ENCODE measurements around the gene OR51B4. TPM values are rescaled to one million over a fixed set of nuclear protein-coding genes. Genes with fewer than 3 reads are reported as not detected.
"Not testable (repeated sequence)": the region's sequence is repeated elsewhere in the genome, so short reads cannot be mapped to it uniquely, and the experiment has no call there.

The OR51B4 gene
- total RNA-seq, 4 donors from 2014 or later, result not detected

- H3K9me3 ChIP-seq, result no peaks in the 10 kb centered on the region
- no peaks in the 10 kb centered on the region for H3K4me1 ChIP-seq
- DNase-seq (ENCODE audit: extremely low spot score), result no peak
- intact Hi-C loops (cut with DNase I), result no loop called here
- TF ChIP-seq POLR2A (IDR thresholded peaks at IDR 0.05; ENCODE audit: low read depth) (no peak), CTCF (IDR thresholded peaks at IDR 0.05) (no peak), EP300 (IDR thresholded peaks at IDR 0.05) (no peak), POLR2AphosphoS5 (IDR thresholded peaks at IDR 0.05) (no peak)
- no peaks in the 10 kb centered on the region for H3K36me3 ChIP-seq
- no peak overlapping the region for H3K4me3 ChIP-seq
- H3K27ac ChIP-seq (replicated peaks in 1 of 4), result no peak overlapping the region
- H3K27me3 ChIP-seq, result no peaks in the 10 kb centered on the region
- 79% methylated on average over 2 of the region's 2 CpGs for WGBS
Measured at GRCh38 chr11:5267033-5267563, 34.6 kb downstream of the OR51B4 start.

GRCh38 chr11:5266609-5267008 is 35.1 kb downstream of the OR51B4 start:
- Histone ChIP-seq H3K36me3 (no peaks in the 10 kb centered on the region), H3K4me1 (no peaks in the 10 kb centered on the region), H3K27ac (replicated peaks in 1 of 4) (no peak overlapping the region), H3K27me3 (no peaks in the 10 kb centered on the region), H3K4me3 (no peak overlapping the region), H3K9me3 (no peaks in the 10 kb centered on the region)
- intact Hi-C loops (cut with DNase I), result no loop called here
- TF ChIP-seq CTCF (IDR thresholded peaks at IDR 0.05) (no peak), POLR2AphosphoS5 (IDR thresholded peaks at IDR 0.05) (no peak), EP300 (IDR thresholded peaks at IDR 0.05) (no peak), POLR2A (IDR thresholded peaks at IDR 0.05; ENCODE audit: low read depth) (no peak)
- DNase-seq (ENCODE audit: extremely low spot score), result no peak

GRCh38 chr11:5265832-5266231 is 35.9 kb downstream of the OR51B4 start:
- no peak for DNase-seq (ENCODE audit: extremely low spot score)
- H3K36me3 ChIP-seq, result no peaks in the 10 kb centered on the region
- no peaks in the 10 kb centered on the region for H3K4me1 ChIP-seq
- H3K9me3 ChIP-seq, result no peaks in the 10 kb centered on the region
- H3K4me3 ChIP-seq, result no peak overlapping the region
- intact Hi-C loops (cut with DNase I), result no loop called here
- TF ChIP-seq CTCF (IDR thresholded peaks at IDR 0.05) (no peak), POLR2AphosphoS5 (IDR thresholded peaks at IDR 0.05) (no peak)
- H3K27me3 ChIP-seq, result no peaks in the 10 kb centered on the region
- 40% methylated on average over 2 of the region's 2 CpGs for WGBS
- H3K27ac ChIP-seq (replicated peaks in 1 of 4), result no peak overlapping the region

GRCh38 chr11:5258543-5259262 is 43.0 kb downstream of the OR51B4 start:
- no peak for TF ChIP-seq CTCF (IDR thresholded peaks at IDR 0.05)
- TF ChIP-seq EP300 (IDR thresholded peaks at IDR 0.05), result no peak
- WGBS, result 73% methylated on average over 7 of the region's 7 CpGs
- intact Hi-C loops (cut with DNase I), result no loop called here

GRCh38 chr11:5257296-5257695 is 44.5 kb downstream of the OR51B4 start:
- Histone ChIP-seq H3K4me1 (no peaks in the 10 kb centered on the region), H3K27me3 (no peaks in the 10 kb centered on the region), H3K4me3 (no peak overlapping the region), H3K27ac (replicated peaks in 1 of 4) (no peak overlapping the region), H3K36me3 (no peaks in the 10 kb centered on the region), H3K9me3 (no peaks in the 10 kb centered on the region)
- TF ChIP-seq POLR2A (IDR thresholded peaks at IDR 0.05; ENCODE audit: low read depth), result no peak
- no peak for TF ChIP-seq CTCF (IDR thresholded peaks at IDR 0.05)
- no peak for TF ChIP-seq EP300 (IDR thresholded peaks at IDR 0.05)
- no peak for TF ChIP-seq POLR2AphosphoS5 (IDR thresholded peaks at IDR 0.05)
- intact Hi-C loops (cut with DNase I), result no loop called here
- no peak for DNase-seq (ENCODE audit: extremely low spot score)
- WGBS, result 24% methylated on average over 2 of the region's 2 CpGs

More at GRCh38 chr11:5258543-5259262, 43.0 kb downstream of the OR51B4 start:
- no peaks in the 10 kb centered on the region for H3K4me1 ChIP-seq
- H3K36me3 ChIP-seq, result no peaks in the 10 kb centered on the region
- H3K4me3 ChIP-seq, result no peak overlapping the region
- no peaks in the 10 kb centered on the region for H3K27me3 ChIP-seq
- H3K27ac ChIP-seq (replicated peaks in 1 of 4), result no peak overlapping the region
- no peaks in the 10 kb centered on the region for H3K9me3 ChIP-seq
- no peak for DNase-seq (ENCODE audit: extremely low spot score)

- DNase-seq (ENCODE audit: extremely low spot score); H3K36me3 ChIP-seq; H3K27ac ChIP-seq (replicated peaks in 1 of 4); intact Hi-C loops (cut with DNase I); H3K9me3 ChIP-seq; H3K4me1 ChIP-seq; H3K27me3 ChIP-seq; H3K4me3 ChIP-seq: not testable (repeated sequence)
- WGBS, result 65% methylated on average over 4 of the region's 9 CpGs
Measured at GRCh38 chr11:5254646-5255413, 46.9 kb downstream of the OR51B4 start, which contains the start of gene HBG2. Gene HBG2, minus strand, starts transcription at chr11:5254781. Its CDS starts 53 bp downstream, at chr11:5254728.

- intact Hi-C loops (cut with DNase I); DNase-seq (ENCODE audit: extremely low spot score); H3K4me1 ChIP-seq; H3K4me3 ChIP-seq; H3K27me3 ChIP-seq; H3K9me3 ChIP-seq; H3K27ac ChIP-seq (replicated peaks in 1 of 4); H3K36me3 ChIP-seq: not testable (repeated sequence)
- WGBS, result 62% methylated on average over 2 of the region's 2 CpGs
Measured at GRCh38 chr11:5254023-5254422, 47.7 kb downstream of the OR51B4 start.
